Adrenal gland (tissue), 12 donors: ENCODE data around the gene ZFP92. TPM values are rescaled to one million over a fixed set of nuclear protein-coding genes. Genes with fewer than 3 reads are reported as not detected.

Experiments used
- DNase-seq, 7 donors: peaks; one replicate each; pipeline ENCODE4 v3.0.0-alpha.2; 2019 to 2020
- H3K27ac ChIP-seq, 5 donors: fragments of 200-600 bp; sonication (generic) in 4 of 5; 1 replicate in 3 of 5; 2 replicates in 2 of 5; pipeline versions ENCODE4 v1.5.1 to v1.8.0; 2016 to 2020; ENCODE audit warnings: mild to moderate bottlenecking in 1 of 5
- H3K27me3 ChIP-seq: fragments of 200-600 bp; 2 replicates; pipeline ENCODE4 v1.8.0; 2021
- H3K36me3 ChIP-seq, 2 donors: fragments of 200-600 bp; replicated peaks in 1 of 2; 1 replicate in 1 of 2; 2 replicates in 1 of 2; pipeline versions ENCODE4 v1.5.1 to v1.8.0; 2018 to 2022
- H3K4me1 ChIP-seq, 2 donors: fragments of 200-600 bp; replicated peaks in 1 of 2; 1 replicate in 1 of 2; 2 replicates in 1 of 2; pipeline versions ENCODE4 v1.5.1 to v1.8.0; 2018 to 2021
- H3K4me3 ChIP-seq, 4 donors: fragments of 200-600 bp; sonication (generic) in 3 of 4; one replicate each; pipeline ENCODE4 v1.5.1; 2016 to 2018
- H3K9me3 ChIP-seq, 3 donors: fragments of 200-600 bp; sonication (generic) in 1 of 3; replicated peaks in 1 of 3; 1 replicate in 2 of 3; 2 replicates in 1 of 3; pipeline versions ENCODE4 v1.5.1 to v1.8.0; 2016 to 2021
- POLR2A ChIP-seq, 2 donors: fragments of 450-650 bp; IDR thresholded peaks; one replicate each; pipeline ENCODE4 v1.6.1; 2017; ENCODE audit warnings: antibody characterized with exemption in 2 of 2, mild to moderate bottlenecking in 2 of 2, moderate library complexity in 1 of 2
- WGBS, 4 donors: extraction: QIAGEN DNeasy Blood & Tissue Kit in 2 of 4; methylation state at CpG; one replicate each; pipeline versions ENCODE4 v1.1.5 to v1.1.7; 2013 to 2017; 5-methylcytosine and 5-hydroxymethylcytosine counted together
- intact Hi-C, 2 donors: fragments of 100-400 bp; cut with DNase I; formaldehyde crosslinking; loops; one replicate each; pipeline versions ENCODE4 v1.14.1 to v1.15.0; 2022 to 2023
- polyA plus RNA-seq, 3 donors: library from polyadenylated mRNA; stranded (reverse); fragments of 200-250 nt in 2 of 3; fragments of 350-450 nt in 1 of 3; fragmentation: Illumina TruSeq in 1 of 3; extraction: RNeasy Lipid Tissue Mini Kit (QIAGEN cat#74804) in 1 of 3; gene quantifications; one replicate each; pipeline ENCODE4 v1.2.3, GENCODE V29; 2013 to 2014
- total RNA-seq, 9 donors: library from RNA; depleted of rRNA in 4 of 9; stranded (reverse); fragments of >200 nt in 4 of 9; fragments of 120-200 nt in 1 of 9; fragmentation: NEBNext Ultra II Directional in 1 of 9; extraction: Animal tissue kit (Norgen Biotek cat#: 25700) in 1 of 9; gene quantifications; one replicate each; pipeline versions ENCODE4 v1.1.0 to v1.2.4, GENCODE V29; 2013 to 2023
- TF ChIP-seq, protein P1 (sequence below), 6 experiments: fragments of 450-650 bp in 4 of 6; fragments of 200-600 bp in 2 of 6; sonication (generic) in 1 of 6; IDR thresholded peaks; 1 replicate in 5 of 6; 2 replicates in 1 of 6; pipeline versions ENCODE4 v1.5.1 to v1.8.0; 2016 to 2021; ENCODE audit warnings: antibody characterized with exemption in 6 of 6, mild to moderate bottlenecking in 2 of 6, moderate library complexity in 1 of 6
- donor health status: healthy with polysubstance abuse.
- donor health status: Bipolar disorder and iron deficiency.
- donor health status: DM: yes; HTN: yes; CAD: no.
- donor health status: DM: no; HTN: no; CAD: no.
- donor health status: DM: no; HTN: no; CAD: no.
- donor health status: DM: yes; HTN: yes; CAD: no.

The ZFP92 gene
- total and polyA plus RNA-seq, 12 donors = 0.71 to 7.5 (median 4.0) TPM

DNA sequence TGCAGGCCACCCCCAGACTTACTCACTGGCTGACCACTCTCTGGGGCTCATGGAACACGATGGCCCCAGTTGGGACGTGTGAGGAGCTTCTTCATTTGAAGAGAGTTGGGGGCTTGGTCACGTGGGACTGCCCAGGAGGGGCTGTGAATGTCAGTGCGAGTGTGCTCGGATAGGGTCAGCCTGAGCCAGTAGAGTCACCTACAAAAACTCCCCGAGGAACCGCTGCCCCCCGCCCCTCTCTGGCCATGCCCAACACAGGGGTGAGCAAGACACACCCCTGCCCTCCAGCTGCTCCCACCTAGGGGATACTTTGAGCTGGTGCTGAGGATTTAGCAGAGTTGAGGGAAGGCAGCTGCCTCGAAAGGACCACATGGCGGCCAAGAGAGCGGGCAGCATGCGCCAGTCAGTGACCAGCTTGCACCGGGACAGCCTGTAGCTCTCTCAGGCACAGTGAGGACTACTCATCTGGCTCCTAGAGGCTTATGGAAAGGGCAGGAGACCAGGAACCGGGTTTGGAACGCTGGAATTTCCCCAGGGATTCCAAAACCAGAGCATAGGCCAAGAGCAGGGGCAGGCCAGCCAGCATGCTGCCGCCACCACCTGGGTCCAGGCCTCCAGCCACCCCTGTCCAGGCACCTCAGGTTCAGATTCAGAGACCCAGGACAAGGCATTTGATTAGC is 18.5 kb upstream of the ZFP92 start:
- intact Hi-C loops = loop anchor here in 1 of 2 donors (5.0 kb wide), 1 partner anchor 440 kb away; no protein-coding TSS in a partner anchor
- H3K27ac ChIP-seq = no peak overlapping the region
- no peaks in the 10 kb centered on the region for H3K27me3 ChIP-seq
- peak in 1 of 7 donors; percentile 5 for DNase-seq
- H3K36me3 ChIP-seq = no peaks in the 10 kb centered on the region
- no peak for TF ChIP-seq POLR2A (IDR thresholded peaks at IDR 0.05)
- TF ChIP-seq, protein P1, sequence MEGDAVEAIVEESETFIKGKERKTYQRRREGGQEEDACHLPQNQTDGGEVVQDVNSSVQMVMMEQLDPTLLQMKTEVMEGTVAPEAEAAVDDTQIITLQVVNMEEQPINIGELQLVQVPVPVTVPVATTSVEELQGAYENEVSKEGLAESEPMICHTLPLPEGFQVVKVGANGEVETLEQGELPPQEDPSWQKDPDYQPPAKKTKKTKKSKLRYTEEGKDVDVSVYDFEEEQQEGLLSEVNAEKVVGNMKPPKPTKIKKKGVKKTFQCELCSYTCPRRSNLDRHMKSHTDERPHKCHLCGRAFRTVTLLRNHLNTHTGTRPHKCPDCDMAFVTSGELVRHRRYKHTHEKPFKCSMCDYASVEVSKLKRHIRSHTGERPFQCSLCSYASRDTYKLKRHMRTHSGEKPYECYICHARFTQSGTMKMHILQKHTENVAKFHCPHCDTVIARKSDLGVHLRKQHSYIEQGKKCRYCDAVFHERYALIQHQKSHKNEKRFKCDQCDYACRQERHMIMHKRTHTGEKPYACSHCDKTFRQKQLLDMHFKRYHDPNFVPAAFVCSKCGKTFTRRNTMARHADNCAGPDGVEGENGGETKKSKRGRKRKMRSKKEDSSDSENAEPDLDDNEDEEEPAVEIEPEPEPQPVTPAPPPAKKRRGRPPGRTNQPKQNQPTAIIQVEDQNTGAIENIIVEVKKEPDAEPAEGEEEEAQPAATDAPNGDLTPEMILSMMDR (IDR thresholded peaks at IDR 0.05) = no peak
- H3K4me3 ChIP-seq = no peak overlapping the region
- H3K9me3 ChIP-seq = no peaks in the 10 kb centered on the region
- H3K4me1 ChIP-seq = no peaks in the 10 kb centered on the region
- WGBS, 4 donors = 85 to 94% (median 89%) methylated on average over 15 to 16 of the region's 16 CpGs; no CpG with 5 or more reads in 1 of the 4 donors

DNA sequence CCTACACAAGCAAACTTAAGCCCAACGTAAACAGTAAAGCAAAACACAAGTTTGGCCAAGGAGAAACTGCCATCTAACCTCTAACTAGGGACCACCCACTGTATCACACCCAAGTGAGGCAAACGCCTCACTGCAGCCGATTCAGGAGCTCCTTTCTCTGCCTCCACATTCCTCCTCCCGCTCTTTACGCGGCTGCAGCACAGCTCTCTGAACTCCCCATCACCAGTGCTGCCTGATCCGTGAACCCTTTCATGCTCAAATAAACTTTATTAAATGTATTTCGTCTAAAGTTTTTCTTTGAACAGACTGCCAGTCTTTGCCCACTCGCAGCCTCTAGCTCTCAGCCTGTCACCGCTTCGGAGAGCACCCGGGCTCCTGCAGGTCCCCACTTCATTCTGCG is 16.7 kb upstream of the ZFP92 start:
- 61 to 68% (median 66%) methylated on average over 11 to 13 of the region's 13 CpGs for WGBS, 4 donors
- Histone ChIP-seq H3K4me3 (no peak overlapping the region), H3K9me3 (no peaks in the 10 kb centered on the region), H3K27ac (no peak overlapping the region), H3K27me3 (no peaks in the 10 kb centered on the region), H3K4me1 (no peaks in the 10 kb centered on the region), H3K36me3 (no peaks in the 10 kb centered on the region)
- intact Hi-C loops = loop anchor here in 1 of 2 donors (5.0 kb wide), 1 partner anchor 442 kb away; no protein-coding TSS in a partner anchor
- DNase-seq = no peak
- TF ChIP-seq POLR2A (IDR thresholded peaks at IDR 0.05) = no peak
- TF ChIP-seq, protein P1 (IDR thresholded peaks at IDR 0.05) = no peak

DNA sequence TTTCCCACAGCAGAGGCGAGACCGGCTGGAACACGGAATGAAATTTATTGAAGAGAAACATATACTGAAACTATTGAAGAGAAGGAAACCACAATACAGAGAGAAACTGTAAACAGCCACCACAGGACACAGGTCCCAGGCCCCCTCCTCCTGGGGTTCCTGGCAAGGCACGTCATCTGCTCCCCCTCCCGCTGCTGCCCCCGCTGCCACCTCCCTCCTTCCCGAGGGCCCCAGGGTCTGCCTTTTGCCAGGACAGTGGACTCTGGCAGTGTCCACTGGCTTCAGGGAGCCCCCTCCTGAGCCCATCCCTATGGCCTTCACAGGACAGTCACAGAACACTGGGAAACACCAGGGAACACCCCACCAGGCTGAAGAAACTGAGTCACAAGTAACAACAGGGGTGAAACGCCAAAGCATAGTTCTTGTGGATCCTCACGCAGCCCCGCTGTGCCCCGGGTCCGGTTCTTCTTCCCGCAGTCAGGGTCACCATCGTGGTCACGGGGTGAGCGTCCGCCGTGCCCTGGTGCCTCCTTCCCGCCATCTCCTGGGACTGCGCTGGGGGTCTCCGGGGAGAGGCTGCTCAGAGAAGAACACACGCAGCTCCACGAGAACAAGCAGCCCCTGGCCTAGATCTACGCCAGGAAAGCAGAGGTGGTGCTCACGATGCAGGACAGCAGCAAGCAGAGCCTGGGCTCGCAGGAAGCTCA is 15.5 kb upstream of the ZFP92 start:
- no peaks in the 10 kb centered on the region for H3K27me3 ChIP-seq
- intact Hi-C loops = no loop called here
- TF ChIP-seq POLR2A (IDR thresholded peaks at IDR 0.05) = no peak
- TF ChIP-seq, protein P1 (IDR thresholded peaks at IDR 0.05) = no peak
- no peak overlapping the region for H3K27ac ChIP-seq
- 88 to 90% (median 88%) methylated on average over 16 to 26 of the region's 26 CpGs for WGBS, 4 donors
- H3K4me1 ChIP-seq = no peaks in the 10 kb centered on the region
- no peak overlapping the region for H3K4me3 ChIP-seq
- H3K36me3 ChIP-seq = no peaks in the 10 kb centered on the region
- H3K9me3 ChIP-seq = no peaks in the 10 kb centered on the region
- DNase-seq = no peak

DNA sequence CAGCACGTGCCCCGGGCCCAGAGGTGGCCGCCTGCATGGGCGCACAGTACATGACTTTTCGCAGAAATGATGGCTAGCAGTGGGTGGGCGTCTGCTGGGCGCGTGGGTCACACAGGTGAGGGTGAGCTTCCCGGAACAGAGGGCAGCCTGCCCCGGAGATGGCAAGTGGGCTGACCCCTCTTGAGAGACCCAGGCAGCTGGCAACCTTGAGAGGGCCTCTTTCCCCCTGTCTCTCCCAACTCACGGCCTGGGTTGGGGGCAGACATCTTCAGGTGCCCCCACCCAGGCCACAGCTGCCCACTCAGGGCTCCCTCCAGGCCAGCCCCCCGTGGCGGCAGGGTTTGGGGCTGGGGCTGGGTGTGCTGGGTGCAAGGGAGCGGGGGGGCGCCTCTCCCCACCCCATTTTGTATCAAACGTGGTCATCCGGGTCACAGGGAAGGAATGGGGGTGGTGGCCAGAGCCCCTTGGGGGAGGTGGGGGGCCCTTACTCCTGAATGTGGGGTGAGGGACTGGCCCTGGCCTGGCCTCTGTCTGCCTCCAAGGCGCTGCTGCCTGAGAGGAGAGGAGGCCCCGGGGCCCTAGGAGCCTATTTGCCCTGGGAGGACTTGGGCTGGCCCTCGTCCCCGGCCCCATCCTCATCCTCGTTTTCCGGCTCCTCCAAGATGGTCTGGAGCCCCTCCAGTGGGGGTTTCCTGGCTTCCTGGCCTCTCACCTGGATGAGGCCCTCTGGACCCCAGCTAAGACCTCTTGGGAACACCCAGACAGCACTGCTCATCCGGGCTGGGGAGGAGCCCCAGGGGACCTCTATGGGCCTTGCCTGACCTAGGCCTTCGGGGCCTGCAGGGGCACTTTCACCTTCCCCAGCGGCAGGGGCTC is 14.7 kb upstream of the ZFP92 start:
- H3K4me3 ChIP-seq = no peak overlapping the region
- 82 to 85% (median 83%) methylated on average over 2 to 26 of the region's 26 CpGs; no CpG with 5 or more reads in 1 of the 4 donors for WGBS, 4 donors

More for the DNA sequence above, 14.7 kb upstream of the ZFP92 start:
- Histone ChIP-seq H3K9me3 (no peaks in the 10 kb centered on the region), H3K27me3 (no peaks in the 10 kb centered on the region), H3K4me1 (no peaks in the 10 kb centered on the region), H3K36me3 (no peaks in the 10 kb centered on the region), H3K27ac (no peak overlapping the region)
- no peak for TF ChIP-seq POLR2A (IDR thresholded peaks at IDR 0.05)
- TF ChIP-seq, protein P1 (IDR thresholded peaks at IDR 0.05) = no peak
- DNase-seq = no peak
- intact Hi-C loops = no loop called here
